Measurements from ENCODE around the gene LDB1. TPM values are rescaled to one million over a fixed set of nuclear protein-coding genes. Genes with fewer than 3 reads are reported as not detected.
A peak's percentile ranks its signal among the peaks of the same experiment; 100 is the strongest.

LDB1 gene
- total RNA-seq, 2 donors from 2014 or later: 49.3 to 49.8 TPM

DNA sequence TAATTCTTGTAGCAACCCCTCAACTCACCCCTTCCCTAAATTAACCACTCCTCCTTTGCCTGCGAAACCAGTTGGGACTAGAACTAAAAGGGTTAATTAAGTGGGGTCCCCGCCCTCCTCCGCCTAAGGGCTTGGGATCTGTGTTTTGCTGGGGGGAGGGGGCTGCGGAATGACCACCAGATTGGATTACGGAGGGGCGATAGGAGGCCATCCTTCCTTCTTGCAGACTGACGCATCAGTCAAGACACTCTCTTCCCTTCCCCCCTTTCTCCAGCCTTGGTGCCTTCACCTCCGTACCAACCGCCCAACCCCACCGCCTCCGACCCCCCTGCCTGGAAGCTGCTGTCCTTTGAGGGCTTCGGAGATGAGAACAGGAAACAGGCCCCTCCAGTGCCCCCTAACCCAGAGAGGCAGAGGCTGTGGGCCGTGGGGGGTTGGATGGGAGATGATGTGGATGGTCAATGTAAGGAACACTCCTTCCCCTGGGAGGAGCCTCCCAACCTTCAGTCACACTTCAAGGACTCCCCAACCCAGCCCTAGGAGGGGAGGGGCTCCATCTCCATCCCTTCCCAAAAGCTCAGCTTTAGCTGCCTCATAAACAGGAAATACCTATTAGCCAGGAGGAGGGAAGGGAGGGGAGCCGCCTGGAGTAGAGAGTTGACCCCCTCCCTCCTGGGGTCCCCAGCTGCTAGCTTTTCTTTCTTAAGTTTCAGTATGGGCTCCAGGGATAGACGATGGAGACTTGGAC lies 997 bp upstream of the LDB1 start:
- Histone ChIP-seq H3K4me3 (peak overlapping the region; percentile 93), H3K27me3 (replicated peaks; ENCODE audit: insufficient read depth) (no peaks in the 10 kb centered on the region), H3K36me3 (no peaks in the 10 kb centered on the region), H3K27ac (peak overlapping the region; percentile 97 to 100), H3K9me3 (no peaks in the 10 kb centered on the region), H3K4me1 (ENCODE audit: control insufficient read depth in 1 of 2, low read depth in 2 of 2) (peaks cover 26 to 42% of the 10 kb centered on the region in 2 donors)
- TF ChIP-seq, protein P1, sequence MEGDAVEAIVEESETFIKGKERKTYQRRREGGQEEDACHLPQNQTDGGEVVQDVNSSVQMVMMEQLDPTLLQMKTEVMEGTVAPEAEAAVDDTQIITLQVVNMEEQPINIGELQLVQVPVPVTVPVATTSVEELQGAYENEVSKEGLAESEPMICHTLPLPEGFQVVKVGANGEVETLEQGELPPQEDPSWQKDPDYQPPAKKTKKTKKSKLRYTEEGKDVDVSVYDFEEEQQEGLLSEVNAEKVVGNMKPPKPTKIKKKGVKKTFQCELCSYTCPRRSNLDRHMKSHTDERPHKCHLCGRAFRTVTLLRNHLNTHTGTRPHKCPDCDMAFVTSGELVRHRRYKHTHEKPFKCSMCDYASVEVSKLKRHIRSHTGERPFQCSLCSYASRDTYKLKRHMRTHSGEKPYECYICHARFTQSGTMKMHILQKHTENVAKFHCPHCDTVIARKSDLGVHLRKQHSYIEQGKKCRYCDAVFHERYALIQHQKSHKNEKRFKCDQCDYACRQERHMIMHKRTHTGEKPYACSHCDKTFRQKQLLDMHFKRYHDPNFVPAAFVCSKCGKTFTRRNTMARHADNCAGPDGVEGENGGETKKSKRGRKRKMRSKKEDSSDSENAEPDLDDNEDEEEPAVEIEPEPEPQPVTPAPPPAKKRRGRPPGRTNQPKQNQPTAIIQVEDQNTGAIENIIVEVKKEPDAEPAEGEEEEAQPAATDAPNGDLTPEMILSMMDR (IDR thresholded peaks at IDR 0.05): no peak
- ATAC-seq (ENCODE audit: insufficient number of reproducible peaks, low FRiP score, low read depth): peak; percentile 34
- peak; percentile 43 for DNase-seq (ENCODE audit: low spot score)

DNA sequence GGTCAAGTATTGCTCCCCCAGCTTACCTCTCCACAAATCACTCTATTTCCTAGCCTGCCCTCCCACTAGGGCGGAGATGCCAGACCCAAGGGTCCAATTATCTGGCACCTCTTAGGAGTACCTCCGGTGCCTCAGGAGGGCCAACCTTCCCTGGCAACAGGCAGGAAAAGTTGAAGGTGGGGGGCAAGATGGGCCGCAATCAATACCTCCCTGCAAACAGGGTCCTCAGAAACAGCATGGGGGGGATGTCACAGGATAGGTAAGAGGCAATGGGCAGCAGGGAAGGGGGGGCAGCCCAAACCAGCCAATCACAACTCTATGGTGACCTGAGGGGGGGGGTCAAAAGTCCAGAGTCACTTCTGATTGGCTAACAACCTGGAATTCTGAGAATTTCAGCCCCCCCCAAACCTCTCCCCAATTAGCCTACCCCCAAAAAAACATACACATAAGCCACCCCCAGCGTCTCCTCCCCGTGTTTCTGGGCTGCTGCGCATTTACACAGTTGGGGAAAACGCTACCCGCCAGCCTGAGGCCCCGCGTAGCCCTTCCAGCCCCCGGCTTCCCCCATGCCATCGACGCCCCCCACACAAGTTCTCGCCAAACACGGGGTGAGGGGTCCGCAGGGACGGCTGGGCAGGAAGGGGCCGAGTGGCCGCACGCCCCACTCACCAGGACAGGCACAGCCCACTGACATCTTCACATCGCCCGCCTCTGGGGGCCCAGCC lies 589 bp downstream of the LDB1 start:
- Histone ChIP-seq H3K27me3 (replicated peaks; ENCODE audit: insufficient read depth) (no peaks in the 10 kb centered on the region), H3K4me3 (peak overlapping the region; percentile 93), H3K4me1 (ENCODE audit: control insufficient read depth in 1 of 2, low read depth in 2 of 2) (peaks cover 30 to 54% of the 10 kb centered on the region in 2 donors), H3K9me3 (no peaks in the 10 kb centered on the region), H3K27ac (peak overlapping the region; percentile 97 to 100), H3K36me3 (no peaks in the 10 kb centered on the region)
- DNase-seq (ENCODE audit: low spot score) (no peak), ATAC-seq (ENCODE audit: insufficient number of reproducible peaks, low FRiP score, low read depth) (peak; percentile 56)
- TF ChIP-seq, protein P1 (IDR thresholded peaks at IDR 0.05): no peak

DNA sequence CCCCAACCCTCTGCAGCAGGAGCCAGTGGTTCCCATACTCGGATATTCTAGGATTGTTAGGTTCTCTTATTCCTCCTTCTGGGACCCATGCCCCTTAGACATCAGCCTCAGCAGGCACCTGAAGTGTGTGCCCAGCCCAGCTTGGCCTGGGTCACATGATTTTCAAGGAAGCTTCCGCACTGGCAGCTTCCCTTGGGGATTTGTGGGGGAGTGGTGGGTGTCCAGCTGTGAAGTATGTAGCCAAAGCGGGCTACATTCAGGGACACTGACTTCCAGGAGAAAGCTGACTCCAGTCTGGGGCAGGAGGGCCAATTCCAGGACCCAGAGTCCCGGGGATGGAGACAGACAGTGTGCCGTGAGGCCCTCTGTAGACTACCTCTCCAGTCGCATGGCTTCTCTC lies 1.3 kb downstream of the LDB1 start:
- peak overlapping the region; percentile 93 for H3K4me3 ChIP-seq
- H3K4me1 ChIP-seq (ENCODE audit: control insufficient read depth in 1 of 2, low read depth in 2 of 2): peaks cover 34 to 59% of the 10 kb centered on the region in 2 donors
- TF ChIP-seq, protein P1 (IDR thresholded peaks at IDR 0.05): no peak
- H3K27me3 ChIP-seq (replicated peaks; ENCODE audit: insufficient read depth): no peaks in the 10 kb centered on the region
- no peaks in the 10 kb centered on the region for H3K36me3 ChIP-seq
- no peaks in the 10 kb centered on the region for H3K9me3 ChIP-seq
- ATAC-seq (ENCODE audit: insufficient number of reproducible peaks, low FRiP score, low read depth) (no peak), DNase-seq (ENCODE audit: low spot score) (no peak)
- H3K27ac ChIP-seq: peak overlapping the region; percentile 97 to 100

DNA sequence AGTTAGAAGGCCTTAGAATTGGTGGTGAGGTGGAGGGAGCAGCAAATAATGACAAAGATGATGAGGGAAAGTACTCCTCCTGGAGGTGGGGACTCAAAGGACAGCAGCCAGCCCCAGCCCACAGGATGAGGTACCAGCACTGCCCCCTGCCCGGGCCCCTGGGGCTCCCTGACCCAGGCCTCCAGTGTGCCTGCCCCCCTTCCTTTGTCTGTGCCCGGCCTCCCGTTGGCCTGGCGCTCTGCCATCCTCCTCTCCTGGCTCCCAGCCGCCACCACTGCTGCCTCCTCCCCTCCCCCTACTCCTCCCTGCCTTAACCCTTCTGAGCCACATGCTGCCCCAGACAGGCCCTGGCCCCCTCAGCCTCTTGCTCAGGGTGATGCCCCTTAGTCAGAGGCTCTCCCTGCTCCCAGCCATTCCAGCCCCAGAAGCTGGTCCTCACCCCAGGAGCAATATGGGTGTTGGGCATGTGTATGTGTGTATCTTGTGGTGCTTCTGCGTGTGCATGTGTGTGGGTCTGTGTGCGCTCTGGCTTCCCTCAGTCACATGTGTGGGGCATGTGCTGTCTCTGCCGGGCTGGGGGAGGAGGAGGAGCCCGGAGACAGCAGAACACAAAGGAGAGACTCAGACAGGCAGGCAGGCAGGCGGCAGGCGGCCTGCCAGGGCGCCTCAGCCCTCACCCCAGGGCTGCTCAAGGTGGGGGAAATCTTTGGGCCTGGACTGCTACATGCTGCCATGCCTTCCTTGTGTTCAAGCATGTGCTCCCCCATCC lies 2.6 kb downstream of the LDB1 start:
- Histone ChIP-seq H3K9me3 (no peaks in the 10 kb centered on the region), H3K4me3 (peak overlapping the region; percentile 93), H3K27ac (peak overlapping the region; percentile 97 to 100), H3K4me1 (ENCODE audit: control insufficient read depth in 1 of 2, low read depth in 2 of 2) (peaks cover 46 to 72% of the 10 kb centered on the region in 2 donors), H3K36me3 (no peaks in the 10 kb centered on the region), H3K27me3 (replicated peaks; ENCODE audit: insufficient read depth) (no peaks in the 10 kb centered on the region)
- ATAC-seq (ENCODE audit: insufficient number of reproducible peaks, low FRiP score, low read depth) (no peak), DNase-seq (ENCODE audit: low spot score) (peak; percentile 54)
- TF ChIP-seq, protein P1 (IDR thresholded peaks at IDR 0.05): no peak

DNA sequence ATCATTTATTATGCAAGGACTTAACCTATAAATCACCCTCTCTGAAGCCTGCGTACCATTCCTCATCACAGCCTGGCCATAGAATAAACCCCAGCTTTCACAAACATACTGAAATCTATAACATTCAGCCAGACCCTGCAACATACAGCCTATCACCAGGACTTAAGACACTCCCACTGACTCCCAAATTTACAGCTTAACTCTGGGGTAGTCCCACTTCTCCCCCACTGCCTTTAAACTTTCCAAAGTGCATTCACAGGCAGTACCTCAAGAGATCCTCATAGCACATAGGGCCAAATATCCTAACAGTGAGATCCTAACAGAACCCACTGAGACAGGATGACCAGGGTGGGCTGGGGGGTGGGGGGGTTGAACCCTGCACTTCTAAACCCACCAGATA lies 3.5 kb downstream of the LDB1 start:
- TF ChIP-seq, protein P1 (IDR thresholded peaks at IDR 0.05): no peak
- no peak for DNase-seq (ENCODE audit: low spot score)
- ATAC-seq (ENCODE audit: insufficient number of reproducible peaks, low FRiP score, low read depth): no peak
- H3K4me1 ChIP-seq (ENCODE audit: control insufficient read depth in 1 of 2, low read depth in 2 of 2): peaks cover 46 to 71% of the 10 kb centered on the region in 2 donors
- H3K9me3 ChIP-seq: no peaks in the 10 kb centered on the region
- no peaks in the 10 kb centered on the region for H3K27me3 ChIP-seq (replicated peaks; ENCODE audit: insufficient read depth)
- peak overlapping the region; percentile 93 for H3K4me3 ChIP-seq
- H3K36me3 ChIP-seq: peaks cover 1% of the 10 kb centered on the region
- peak overlapping the region in 1 of 2 donors; percentile 97 for H3K27ac ChIP-seq
